ENCODE results near the gene DDOST. TPM values are rescaled to one million over a fixed set of nuclear protein-coding genes. Genes with fewer than 3 reads are reported as not detected.

DDOST gene
- total RNA-seq, 1 donor from 2014 or later: 142 TPM

- Histone ChIP-seq H3K4me1 (peaks cover 6 to 18% of the 10 kb centered on the region in 2 donors), H3K27me3 (no peaks in the 10 kb centered on the region), H3K36me3 (peaks cover 7 to 30% of the 10 kb centered on the region in 2 donors), H3K27ac (peak overlapping the region; percentile 48 to 54), H3K4me3 (peak overlapping the region; percentile 83 to 87), H3K9me3 (no peaks in the 10 kb centered on the region)
- no peak for DNase-seq (ENCODE audit: low spot score in 2 of 2)
- TF ChIP-seq CTCF (IDR thresholded peaks at IDR 0.05): no peak
- intact Hi-C loops (cut with DNase I): loop anchor here (1.0 kb wide), 4 partner anchors 28 to 153 kb away; partner anchors contain the start of genes MUL1 and PINK1
Measured at GRCh38 chr1:20660847-20661206, 342 bp downstream of the DDOST start.

- peaks cover 12 to 35% of the 10 kb centered on the region in 2 donors for H3K36me3 ChIP-seq
- H3K4me1 ChIP-seq: peaks cover 6 to 18% of the 10 kb centered on the region in 2 donors
- DNase-seq (ENCODE audit: low spot score in 2 of 2): no peak
- H3K27me3 ChIP-seq: no peaks in the 10 kb centered on the region
- H3K27ac ChIP-seq: peak overlapping the region in 1 of 2 donors; percentile 54
- intact Hi-C loops (cut with DNase I): no loop called here
- H3K9me3 ChIP-seq: no peaks in the 10 kb centered on the region
- H3K4me3 ChIP-seq: peak overlapping the region; percentile 83 to 87
- TF ChIP-seq CTCF (IDR thresholded peaks at IDR 0.05): no peak
Measured at GRCh38 chr1:20660363-20660762, 806 bp downstream of the DDOST start.

GRCh38 chr1:20658166-20658915 lies 2.8 kb downstream of the DDOST start:
- Histone ChIP-seq H3K27ac (peak overlapping the region in 1 of 2 donors; percentile 7), H3K36me3 (peaks cover 28 to 55% of the 10 kb centered on the region in 2 donors), H3K4me3 (no peak overlapping the region), H3K9me3 (no peaks in the 10 kb centered on the region), H3K27me3 (no peaks in the 10 kb centered on the region), H3K4me1 (peaks cover 6 to 18% of the 10 kb centered on the region in 2 donors)
- no peak for DNase-seq (ENCODE audit: low spot score in 2 of 2)
- intact Hi-C loops (cut with DNase I): no loop called here
- no peak for TF ChIP-seq CTCF (IDR thresholded peaks at IDR 0.05)

- no peak overlapping the region for H3K4me3 ChIP-seq
- H3K9me3 ChIP-seq: no peaks in the 10 kb centered on the region
- H3K27ac ChIP-seq: no peak overlapping the region
- no peak for DNase-seq (ENCODE audit: low spot score in 2 of 2)
- intact Hi-C loops (cut with DNase I): no loop called here
- H3K36me3 ChIP-seq: peaks cover 41 to 68% of the 10 kb centered on the region in 2 donors
- TF ChIP-seq CTCF (IDR thresholded peaks at IDR 0.05): no peak
- no peaks in the 10 kb centered on the region for H3K27me3 ChIP-seq
- peaks cover 4 to 13% of the 10 kb centered on the region in 2 donors for H3K4me1 ChIP-seq
Measured at GRCh38 chr1:20657024-20657423, 4.1 kb downstream of the DDOST start.

- H3K27ac ChIP-seq: no peak overlapping the region
- H3K4me1 ChIP-seq: no peaks in the 10 kb centered on the region
- no peak overlapping the region for H3K4me3 ChIP-seq
- no peaks in the 10 kb centered on the region for H3K27me3 ChIP-seq
- no peaks in the 10 kb centered on the region for H3K9me3 ChIP-seq
- intact Hi-C loops (cut with DNase I): no loop called here
- peaks cover 63 to 88% of the 10 kb centered on the region in 2 donors for H3K36me3 ChIP-seq
- TF ChIP-seq CTCF (IDR thresholded peaks at IDR 0.05): no peak
- no peak for DNase-seq (ENCODE audit: low spot score in 2 of 2)
Measured at GRCh38 chr1:20654104-20654690, 7.0 kb downstream of the DDOST start.
